Measurements from ENCODE around the gene MAP4K4.

DNA sequence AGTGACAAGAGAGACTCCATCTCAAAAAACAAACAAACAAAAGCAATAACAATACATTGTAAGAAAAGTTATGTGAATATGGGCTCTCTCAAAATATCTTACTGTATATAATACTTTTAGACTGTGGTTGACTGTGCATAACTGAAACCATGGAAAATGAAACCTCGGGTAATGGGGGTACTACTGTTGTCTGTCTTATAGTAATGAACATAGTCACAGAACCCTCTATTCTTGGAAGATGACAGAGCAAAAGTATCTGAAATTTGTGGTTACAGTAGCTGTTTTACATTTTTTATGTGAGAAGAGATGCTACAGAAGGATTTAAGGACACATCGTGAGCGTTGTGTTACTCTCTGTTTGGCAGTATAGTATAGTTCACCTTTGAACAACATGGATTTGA is 60.5 kb downstream of the MAP4K4 start:
- TF ChIP-seq, protein P1, sequence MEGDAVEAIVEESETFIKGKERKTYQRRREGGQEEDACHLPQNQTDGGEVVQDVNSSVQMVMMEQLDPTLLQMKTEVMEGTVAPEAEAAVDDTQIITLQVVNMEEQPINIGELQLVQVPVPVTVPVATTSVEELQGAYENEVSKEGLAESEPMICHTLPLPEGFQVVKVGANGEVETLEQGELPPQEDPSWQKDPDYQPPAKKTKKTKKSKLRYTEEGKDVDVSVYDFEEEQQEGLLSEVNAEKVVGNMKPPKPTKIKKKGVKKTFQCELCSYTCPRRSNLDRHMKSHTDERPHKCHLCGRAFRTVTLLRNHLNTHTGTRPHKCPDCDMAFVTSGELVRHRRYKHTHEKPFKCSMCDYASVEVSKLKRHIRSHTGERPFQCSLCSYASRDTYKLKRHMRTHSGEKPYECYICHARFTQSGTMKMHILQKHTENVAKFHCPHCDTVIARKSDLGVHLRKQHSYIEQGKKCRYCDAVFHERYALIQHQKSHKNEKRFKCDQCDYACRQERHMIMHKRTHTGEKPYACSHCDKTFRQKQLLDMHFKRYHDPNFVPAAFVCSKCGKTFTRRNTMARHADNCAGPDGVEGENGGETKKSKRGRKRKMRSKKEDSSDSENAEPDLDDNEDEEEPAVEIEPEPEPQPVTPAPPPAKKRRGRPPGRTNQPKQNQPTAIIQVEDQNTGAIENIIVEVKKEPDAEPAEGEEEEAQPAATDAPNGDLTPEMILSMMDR (conservative IDR thresholded peaks at IDR 0.05; ENCODE audit: low read depth, low read length): no peak
- TF ChIP-seq, protein P2, sequence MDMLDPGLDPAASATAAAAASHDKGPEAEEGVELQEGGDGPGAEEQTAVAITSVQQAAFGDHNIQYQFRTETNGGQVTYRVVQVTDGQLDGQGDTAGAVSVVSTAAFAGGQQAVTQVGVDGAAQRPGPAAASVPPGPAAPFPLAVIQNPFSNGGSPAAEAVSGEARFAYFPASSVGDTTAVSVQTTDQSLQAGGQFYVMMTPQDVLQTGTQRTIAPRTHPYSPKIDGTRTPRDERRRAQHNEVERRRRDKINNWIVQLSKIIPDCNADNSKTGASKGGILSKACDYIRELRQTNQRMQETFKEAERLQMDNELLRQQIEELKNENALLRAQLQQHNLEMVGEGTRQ (IDR thresholded peaks at IDR 0.05; ENCODE audit: low read depth, low read length): no peak
- TF ChIP-seq POLR2A (IDR thresholded peaks at IDR 0.05; ENCODE audit: low read depth, low read length) (no peak), MXI1 (IDR thresholded peaks at IDR 0.05; ENCODE audit: borderline replicate concordance, low read depth, low read length) (no peak), MAZ (IDR thresholded peaks at IDR 0.05; ENCODE audit: borderline replicate concordance, low read depth, low read length) (no peak), SMC3 (IDR thresholded peaks at IDR 0.05; ENCODE audit: low read depth, low read length) (no peak)
- TF ChIP-seq, protein P3, sequence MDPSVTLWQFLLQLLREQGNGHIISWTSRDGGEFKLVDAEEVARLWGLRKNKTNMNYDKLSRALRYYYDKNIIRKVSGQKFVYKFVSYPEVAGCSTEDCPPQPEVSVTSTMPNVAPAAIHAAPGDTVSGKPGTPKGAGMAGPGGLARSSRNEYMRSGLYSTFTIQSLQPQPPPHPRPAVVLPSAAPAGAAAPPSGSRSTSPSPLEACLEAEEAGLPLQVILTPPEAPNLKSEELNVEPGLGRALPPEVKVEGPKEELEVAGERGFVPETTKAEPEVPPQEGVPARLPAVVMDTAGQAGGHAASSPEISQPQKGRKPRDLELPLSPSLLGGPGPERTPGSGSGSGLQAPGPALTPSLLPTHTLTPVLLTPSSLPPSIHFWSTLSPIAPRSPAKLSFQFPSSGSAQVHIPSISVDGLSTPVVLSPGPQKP (IDR thresholded peaks at IDR 0.05; ENCODE audit: borderline replicate concordance, low read depth, low read length): no peak
